Loucy (cell line): Measurements from ENCODE around the gene RADX.

Experiments
- CTCF ChIP-seq: fragments of 200-600 bp; sonication (generic); conservative IDR thresholded peaks from 2 replicates; pipeline ENCODE4 v1.5.1; 2014; ENCODE audit warnings: mild to moderate bottlenecking, antibody characterized with exemption, low read length
- EZH2phosphoT487 ChIP-seq: fragments of 200-600 bp; IDR thresholded peaks from 2 replicates; pipeline ENCODE4 v1.6.1; 2018; ENCODE audit warnings: antibody characterized with exemption, mild to moderate bottlenecking, moderate library complexity, borderline replicate concordance

GRCh38 chrX:106680716-106681115 is 68.9 kb downstream of the RADX start:
- no peak for TF ChIP-seq EZH2phosphoT487
- no peak for TF ChIP-seq CTCF
